PC-3 (cell line): ENCODE measurements around the gene KCNJ15.

Experiments used
- EZH2 ChIP-seq: fragments of 300-600 bp; sonication (generic); IDR thresholded peaks from one replicate; pipeline ENCODE4 v1.6.1; 2017; ENCODE audit warnings: antibody characterized with exemption, mild to moderate bottlenecking, low read length; ENCODE audit not compliant: unreplicated experiment
- TF ChIP-seq, protein P1 (sequence below): fragments of 300-600 bp; sonication (generic); conservative IDR thresholded peaks from 2 replicates; pipeline ENCODE4 v1.5.1; 2017; ENCODE audit warnings: antibody characterized with exemption, low read depth, mild to moderate bottlenecking, low read length

DNA sequence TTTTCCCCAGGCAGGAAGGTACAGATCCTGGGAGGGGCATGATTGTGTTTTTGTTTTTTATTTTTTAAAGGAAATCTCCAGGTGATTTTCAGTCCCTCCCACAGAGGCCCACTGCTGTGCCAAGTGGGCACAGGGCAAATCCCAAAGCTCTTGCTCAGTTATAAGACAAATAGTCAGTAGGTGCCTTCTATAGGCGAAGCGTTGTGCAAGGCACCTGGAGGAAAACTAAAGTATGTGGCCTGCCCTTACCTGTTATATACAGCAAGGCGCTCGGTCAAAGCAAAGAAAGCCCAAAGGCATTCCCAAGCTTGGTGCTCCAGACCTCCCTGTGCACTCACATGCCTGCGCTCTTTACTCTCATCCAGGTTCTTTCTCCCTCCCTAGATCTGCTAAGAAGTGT lies 81.0 kb downstream of the KCNJ15 start:
- TF ChIP-seq, protein P1, sequence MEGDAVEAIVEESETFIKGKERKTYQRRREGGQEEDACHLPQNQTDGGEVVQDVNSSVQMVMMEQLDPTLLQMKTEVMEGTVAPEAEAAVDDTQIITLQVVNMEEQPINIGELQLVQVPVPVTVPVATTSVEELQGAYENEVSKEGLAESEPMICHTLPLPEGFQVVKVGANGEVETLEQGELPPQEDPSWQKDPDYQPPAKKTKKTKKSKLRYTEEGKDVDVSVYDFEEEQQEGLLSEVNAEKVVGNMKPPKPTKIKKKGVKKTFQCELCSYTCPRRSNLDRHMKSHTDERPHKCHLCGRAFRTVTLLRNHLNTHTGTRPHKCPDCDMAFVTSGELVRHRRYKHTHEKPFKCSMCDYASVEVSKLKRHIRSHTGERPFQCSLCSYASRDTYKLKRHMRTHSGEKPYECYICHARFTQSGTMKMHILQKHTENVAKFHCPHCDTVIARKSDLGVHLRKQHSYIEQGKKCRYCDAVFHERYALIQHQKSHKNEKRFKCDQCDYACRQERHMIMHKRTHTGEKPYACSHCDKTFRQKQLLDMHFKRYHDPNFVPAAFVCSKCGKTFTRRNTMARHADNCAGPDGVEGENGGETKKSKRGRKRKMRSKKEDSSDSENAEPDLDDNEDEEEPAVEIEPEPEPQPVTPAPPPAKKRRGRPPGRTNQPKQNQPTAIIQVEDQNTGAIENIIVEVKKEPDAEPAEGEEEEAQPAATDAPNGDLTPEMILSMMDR: no peak
- TF ChIP-seq EZH2: no peak
